GM18517 (cell line): Measurements from ENCODE around the gene PCMT1.
"Not testable (repeated sequence)": the region's sequence is repeated elsewhere in the genome, so short reads cannot be mapped to it uniquely, and the experiment has no call there.

Experiments used
- ATAC-seq: cut with Tn5 transposase; IDR thresholded peaks from one replicate; pipeline ENCODE4 v1.9.1; 2021; ENCODE audit warnings: mild to moderate bottlenecking, moderate library complexity; ENCODE audit not compliant: unreplicated experiment

Gene PCMT1

GRCh38 chr6:149852881-149853280, 103.3 kb downstream of the PCMT1 start:
- ATAC-seq = no peak

GRCh38 chr6:149854017-149854416, 104.5 kb downstream of the PCMT1 start:
- not testable (repeated sequence) for ATAC-seq

GRCh38 chr6:149854532-149854931, 105.0 kb downstream of the PCMT1 start:
- ATAC-seq = no peak

- ATAC-seq = no peak
Measured at GRCh38 chr6:149855040-149855654, 105.6 kb downstream of the PCMT1 start.

GRCh38 chr6:149855741-149856140, 106.2 kb downstream of the PCMT1 start:
- no peak for ATAC-seq

- no peak for ATAC-seq
Measured at GRCh38 chr6:149856256-149856994, 106.9 kb downstream of the PCMT1 start.

GRCh38 chr6:149857541-149857940, 108.0 kb downstream of the PCMT1 start:
- ATAC-seq = no peak

GRCh38 chr6:149859368-149859767, 109.8 kb downstream of the PCMT1 start:
- no peak for ATAC-seq

GRCh38 chr6:149859938-149860337, 110.4 kb downstream of the PCMT1 start:
- ATAC-seq = no peak

GRCh38 chr6:149860513-149860833, 110.9 kb downstream of the PCMT1 start:
- ATAC-seq = no peak
